CD4-positive, CD25-positive, alpha-beta regulatory T cell (primary cell): ENCODE data around the gene HSF5. TPM values are rescaled to one million over a fixed set of nuclear protein-coding genes. Genes with fewer than 3 reads are reported as not detected.

Experiments
- ATAC-seq, 2 donors: fragments of 150-1000 bp; cut with Tn5 transposase; one replicate each; pipeline ENCODE4 v1.10.0; 2021; ENCODE audit warnings: low read depth in 2 of 2, moderate number of reproducible peaks in 2 of 2, moderate library complexity in 1 of 2
- DNase-seq, 3 donors: peaks; one replicate each; pipeline versions ENCODE4 v3.0.0 to v3.0.0-alpha.2; 2012 to 2022; ENCODE audit warnings: mixed read lengths in 1 of 3
- H3K27ac ChIP-seq: one replicate; pipeline ENCODE4 v1.7.0; 2013; ENCODE audit warnings: mild to moderate bottlenecking, low read length; ENCODE audit not compliant: insufficient read depth, poor library complexity, severe bottlenecking
- H3K27me3 ChIP-seq: one replicate; pipeline ENCODE4 v1.7.0; 2013; ENCODE audit warnings: low read length; ENCODE audit not compliant: control insufficient read depth, insufficient read depth
- H3K36me3 ChIP-seq: one replicate; pipeline ENCODE4 v1.7.0; 2013; ENCODE audit warnings: mild to moderate bottlenecking, low read length, moderate library complexity; ENCODE audit not compliant: control insufficient read depth, insufficient read depth
- H3K4me1 ChIP-seq: 2 replicates; pipeline ENCODE4 v1.7.0; 2013; ENCODE audit warnings: mild to moderate bottlenecking, low read length; ENCODE audit not compliant: insufficient read depth, control insufficient read depth, poor library complexity, severe bottlenecking
- H3K4me3 ChIP-seq: one replicate; pipeline ENCODE4 v1.7.0; 2013; ENCODE audit warnings: low read depth, mild to moderate bottlenecking, low read length, moderate library complexity
- H3K9me3 ChIP-seq, 2 experiments: 1 replicate in 1 of 2; 2 replicates in 1 of 2; pipeline ENCODE4 v1.7.0; 2013; ENCODE audit warnings: low read length in 2 of 2, mild to moderate bottlenecking in 1 of 2, moderate library complexity in 1 of 2; ENCODE audit not compliant: control insufficient read depth in 2 of 2
- H3K27ac Mint-ChIP-seq, 3 donors: one replicate each; pipeline ENCODE4 v1.8.0; 2020 to 2022; ENCODE audit warnings: mild to moderate bottlenecking in 3 of 3, mixed read lengths in 3 of 3, moderate library complexity in 2 of 3
- H3K27me3 Mint-ChIP-seq: one replicate; pipeline ENCODE4 v1.8.0; 2022; ENCODE audit warnings: mild to moderate bottlenecking, mixed read lengths
- H3K36me3 Mint-ChIP-seq: one replicate; pipeline ENCODE4 v1.8.0; 2020; ENCODE audit warnings: mixed read lengths
- H3K4me1 Mint-ChIP-seq, 4 donors: one replicate each; pipeline ENCODE4 v1.8.0; 2020 to 2022; ENCODE audit warnings: mixed read lengths in 4 of 4, mild to moderate bottlenecking in 1 of 4
- H3K4me3 Mint-ChIP-seq, 4 donors: one replicate each; pipeline ENCODE4 v1.8.0; 2020 to 2022; ENCODE audit warnings: mild to moderate bottlenecking in 4 of 4, mixed read lengths in 4 of 4, moderate library complexity in 3 of 4
- H3K9me3 Mint-ChIP-seq, 7 donors: one replicate each; pipeline ENCODE4 v1.8.0; 2020 to 2022; ENCODE audit warnings: mixed read lengths in 7 of 7, mild to moderate bottlenecking in 3 of 7, moderate library complexity in 2 of 7
- polyA plus RNA-seq, 4 donors: library from polyadenylated mRNA; unstranded; fragments of 300-500 nt; fragmentation: Illumina TruSeq; gene quantifications; one replicate each; pipeline ENCODE4 v1.2.3, GENCODE V29; 2021
- total RNA-seq: library from RNA; stranded (reverse); gene quantifications from one replicate; pipeline ENCODE4 v1.2.3, GENCODE V29; 2022

HSF5 gene
- total and polyA plus RNA-seq, 5 donors from 2014 or later: 0.83 to 3.0 (median 1.4) TPM

DNA sequence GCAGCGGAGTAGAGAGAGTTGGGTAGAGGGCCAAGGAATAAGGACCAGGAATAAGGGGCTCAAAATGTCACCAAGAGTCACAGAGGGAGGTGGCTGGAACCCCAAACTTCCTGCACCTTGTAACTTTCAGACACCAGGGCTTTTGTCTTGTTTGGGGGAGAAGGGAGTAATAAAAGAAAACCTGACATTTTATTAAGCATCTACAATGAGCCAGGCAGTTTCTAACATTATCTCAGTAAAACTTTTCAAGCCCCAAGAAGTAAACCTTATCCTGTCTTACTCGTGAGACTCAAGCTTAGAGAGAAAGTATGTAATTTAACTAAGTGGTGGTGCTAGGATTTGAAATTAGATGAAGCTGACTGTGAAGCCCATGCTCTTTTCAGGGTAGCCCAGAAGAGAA, 27.1 kb upstream of the HSF5 start:
- H3K4me3 ChIP-seq: peak overlapping the region; percentile 21
- peaks cover 17% of the 10 kb centered on the region for H3K36me3 Mint-ChIP-seq
- H3K27me3 ChIP-seq: no peaks in the 10 kb centered on the region
- H3K27ac ChIP-seq: peak overlapping the region; percentile 35
- no peak for DNase-seq
- H3K27me3 Mint-ChIP-seq: no peaks in the 10 kb centered on the region
- peaks cover 26 to 67% (median 42%) of the 10 kb centered on the region in 4 donors for H3K4me1 Mint-ChIP-seq
- H3K27ac Mint-ChIP-seq: peak overlapping the region in 2 of 3 donors; percentile 69 to 94
- peak overlapping the region; percentile 82 to 96 (median 89) for H3K4me3 Mint-ChIP-seq
- no peak for ATAC-seq
- peaks cover 42% of the 10 kb centered on the region for H3K4me1 ChIP-seq
- H3K9me3 ChIP-seq: no peaks in the 10 kb centered on the region
- peaks cover 18% of the 10 kb centered on the region for H3K36me3 ChIP-seq
- no peaks in the 10 kb centered on the region for H3K9me3 Mint-ChIP-seq

DNA sequence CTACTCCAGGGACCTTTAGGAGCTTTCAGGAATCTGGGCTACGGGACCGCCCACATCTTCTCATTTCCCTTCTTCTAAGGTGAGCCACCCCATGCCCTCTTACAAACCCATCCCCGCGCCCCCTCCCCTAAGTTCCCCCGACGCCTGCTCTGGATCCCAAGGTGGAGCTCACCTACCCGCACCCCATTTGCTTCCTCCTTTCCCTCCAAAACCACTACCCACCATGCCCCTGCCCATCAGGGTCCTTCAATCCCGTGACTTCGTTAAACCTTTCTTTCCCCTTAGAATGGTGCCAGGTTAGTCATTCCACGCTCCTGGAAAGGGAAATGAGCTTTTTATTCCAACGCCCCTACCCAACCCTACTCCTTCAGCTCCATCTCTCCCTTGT, 26.6 kb upstream of the HSF5 start:
- peaks cover 23% of the 10 kb centered on the region for H3K36me3 Mint-ChIP-seq
- peak overlapping the region; percentile 21 for H3K4me3 ChIP-seq
- peaks cover 23% of the 10 kb centered on the region for H3K36me3 ChIP-seq
- ATAC-seq (no peak), DNase-seq (no peak)
- H3K27ac ChIP-seq: peak overlapping the region; percentile 35
- peaks cover 38% of the 10 kb centered on the region for H3K4me1 ChIP-seq
- peaks cover 27 to 67% (median 47%) of the 10 kb centered on the region in 4 donors for H3K4me1 Mint-ChIP-seq
- no peaks in the 10 kb centered on the region for H3K27me3 ChIP-seq
- H3K4me3 Mint-ChIP-seq: peak overlapping the region; percentile 82 to 96 (median 89)
- no peaks in the 10 kb centered on the region for H3K27me3 Mint-ChIP-seq
- H3K9me3 ChIP-seq: no peaks in the 10 kb centered on the region
- peak overlapping the region; percentile 45 to 94 (median 57) for H3K27ac Mint-ChIP-seq
- H3K9me3 Mint-ChIP-seq: no peaks in the 10 kb centered on the region

DNA sequence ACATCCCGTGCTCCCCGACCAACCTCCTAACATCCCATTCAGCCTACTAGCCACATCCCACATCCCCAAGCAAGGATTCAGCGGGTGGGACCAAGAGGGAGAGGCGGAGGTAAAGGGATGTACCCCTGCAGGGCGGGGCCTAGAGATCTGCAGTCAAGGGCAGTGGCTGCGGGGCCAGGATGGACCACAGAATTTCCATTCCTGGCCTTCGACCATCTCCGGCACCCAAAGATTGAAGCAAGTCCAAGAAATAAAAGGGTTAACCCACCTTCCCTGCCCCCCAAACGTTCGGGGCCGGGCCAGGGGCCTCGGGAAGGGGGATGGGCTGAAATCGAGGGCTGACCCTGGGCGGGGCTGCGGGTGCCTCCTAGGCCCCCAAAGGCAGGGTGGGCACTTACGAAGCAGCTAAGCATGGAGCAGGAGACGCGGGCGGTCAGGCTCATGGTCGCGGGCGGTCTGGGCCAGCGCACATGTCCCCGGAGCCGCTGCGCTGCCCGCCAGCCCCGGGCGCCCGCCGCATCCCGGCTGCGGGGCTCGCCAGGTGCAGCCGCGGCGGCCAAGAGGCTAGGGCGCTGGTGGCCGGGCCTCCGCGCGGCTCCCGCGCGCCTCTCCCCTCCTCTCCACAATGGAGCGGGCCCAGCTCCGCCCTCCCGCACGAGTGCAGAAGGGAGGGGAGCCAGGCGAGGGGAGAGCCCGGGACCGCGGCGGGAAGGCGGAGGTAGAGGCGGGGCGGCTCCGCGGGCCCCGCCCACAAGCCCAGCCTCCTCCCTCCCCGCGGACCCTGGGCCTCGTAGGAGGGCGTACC, 26.0 kb upstream of the HSF5 start, which contains the start of gene MTMR4:
Gene MTMR4, minus strand, starts transcription at position 674 of the 805 bp plus-strand sequence. Its CDS starts 231 bp downstream, at position 443.
- peaks cover 37% of the 10 kb centered on the region for H3K4me1 ChIP-seq
- peaks cover 28% of the 10 kb centered on the region for H3K36me3 ChIP-seq
- Mint-ChIP-seq H3K9me3 (no peaks in the 10 kb centered on the region), H3K4me3 (peak within 1 kb of the TSS; percentile 91 to 96 (median 95)), H3K27ac (peak within 1 kb of the TSS; percentile 45 to 94 (median 79)), H3K4me1 (peaks cover 27 to 69% (median 50%) of the 10 kb centered on the region in 4 donors), H3K27me3 (no peaks in the 10 kb centered on the region), H3K36me3 (peaks cover 27% of the 10 kb centered on the region)
- ATAC-seq (no peak), DNase-seq (peak; percentile 57 to 76 (median 75))
- no peaks in the 10 kb centered on the region for H3K9me3 ChIP-seq
- H3K27ac ChIP-seq: peak within 1 kb of the TSS; percentile 35
- H3K27me3 ChIP-seq: no peaks in the 10 kb centered on the region
- H3K4me3 ChIP-seq: peak within 1 kb of the TSS; percentile 69

DNA sequence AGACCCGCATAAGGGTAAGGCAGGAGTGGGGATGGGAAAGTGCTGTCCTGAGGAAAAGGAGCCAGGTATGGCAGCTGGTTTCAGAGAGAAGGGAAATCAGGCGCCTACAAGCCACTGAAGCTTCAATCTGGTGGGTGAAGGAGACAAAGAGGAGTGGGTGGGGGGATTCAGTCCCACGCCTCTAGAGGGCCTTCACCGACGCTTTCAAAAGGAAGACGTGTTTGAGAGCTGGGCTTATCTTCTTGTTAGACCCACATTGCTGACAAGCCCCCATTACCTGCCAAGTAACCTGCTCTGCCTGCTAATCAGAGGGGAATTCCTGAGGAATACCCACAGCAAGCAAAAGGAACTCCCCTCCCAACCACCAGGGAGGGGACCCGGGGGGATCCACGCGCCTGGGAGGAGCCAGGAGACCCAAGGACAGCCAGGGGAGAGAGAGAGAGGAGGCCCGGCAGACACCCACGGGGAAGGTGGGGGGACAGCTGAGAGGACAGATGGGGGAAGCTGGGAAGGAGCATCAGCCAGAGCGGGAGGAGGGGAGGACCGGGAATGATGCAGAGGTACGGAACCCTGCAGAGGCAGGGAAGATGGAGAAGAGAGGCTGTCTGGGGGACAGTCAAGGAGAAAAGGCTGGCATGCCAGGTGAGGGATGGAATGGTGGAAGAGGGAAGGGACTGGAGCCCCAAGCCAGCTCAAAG, 25.2 kb upstream of the HSF5 start:
- H3K4me1 Mint-ChIP-seq: peaks cover 27 to 61% (median 44%) of the 10 kb centered on the region in 4 donors
- peaks cover 32% of the 10 kb centered on the region for H3K36me3 Mint-ChIP-seq
- Histone ChIP-seq H3K36me3 (peaks cover 35% of the 10 kb centered on the region), H3K4me3 (peak overlapping the region; percentile 69), H3K9me3 (no peaks in the 10 kb centered on the region), H3K27ac (no peak overlapping the region), H3K4me1 (peaks cover 32% of the 10 kb centered on the region), H3K27me3 (no peaks in the 10 kb centered on the region)
- ATAC-seq: no peak
- no peaks in the 10 kb centered on the region for H3K27me3 Mint-ChIP-seq
- peak overlapping the region; percentile 87 to 95 (median 93) for H3K4me3 Mint-ChIP-seq
- no peaks in the 10 kb centered on the region for H3K9me3 Mint-ChIP-seq
- H3K27ac Mint-ChIP-seq: peak overlapping the region in 2 of 3 donors; percentile 75 to 84
- DNase-seq: no peak

DNA sequence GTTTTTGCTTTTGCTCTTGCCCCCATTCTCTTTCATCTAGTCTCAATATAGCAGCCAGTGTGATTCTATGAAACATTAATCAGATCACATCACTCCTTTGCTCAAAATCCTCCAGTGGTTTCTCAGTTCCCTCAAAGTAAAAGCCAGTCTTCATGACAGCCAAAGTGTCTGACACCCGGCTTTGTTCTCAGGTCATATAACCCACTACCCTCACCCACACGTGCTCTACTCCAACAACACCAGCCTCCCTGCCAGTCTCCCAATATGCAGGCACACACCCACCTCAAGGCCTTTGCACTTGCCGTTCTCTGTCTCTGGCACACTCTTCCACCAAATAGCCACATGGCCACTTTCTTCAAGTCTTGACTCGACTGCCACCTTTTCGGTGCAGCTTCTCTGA, 21.9 kb upstream of the HSF5 start:
- H3K36me3 Mint-ChIP-seq: peaks cover 50% of the 10 kb centered on the region
- Histone ChIP-seq H3K4me1 (peaks cover 20% of the 10 kb centered on the region), H3K27me3 (no peaks in the 10 kb centered on the region), H3K27ac (no peak overlapping the region), H3K9me3 (no peaks in the 10 kb centered on the region), H3K4me3 (no peak overlapping the region), H3K36me3 (peaks cover 63% of the 10 kb centered on the region)
- peak overlapping the region in 2 of 3 donors; percentile 12 to 28 for H3K27ac Mint-ChIP-seq
- H3K4me3 Mint-ChIP-seq: no peak overlapping the region
- no peaks in the 10 kb centered on the region for H3K9me3 Mint-ChIP-seq
- no peak for ATAC-seq
- H3K27me3 Mint-ChIP-seq: no peaks in the 10 kb centered on the region
- DNase-seq: no peak
- H3K4me1 Mint-ChIP-seq: peaks cover 17 to 42% (median 27%) of the 10 kb centered on the region in 4 donors

DNA sequence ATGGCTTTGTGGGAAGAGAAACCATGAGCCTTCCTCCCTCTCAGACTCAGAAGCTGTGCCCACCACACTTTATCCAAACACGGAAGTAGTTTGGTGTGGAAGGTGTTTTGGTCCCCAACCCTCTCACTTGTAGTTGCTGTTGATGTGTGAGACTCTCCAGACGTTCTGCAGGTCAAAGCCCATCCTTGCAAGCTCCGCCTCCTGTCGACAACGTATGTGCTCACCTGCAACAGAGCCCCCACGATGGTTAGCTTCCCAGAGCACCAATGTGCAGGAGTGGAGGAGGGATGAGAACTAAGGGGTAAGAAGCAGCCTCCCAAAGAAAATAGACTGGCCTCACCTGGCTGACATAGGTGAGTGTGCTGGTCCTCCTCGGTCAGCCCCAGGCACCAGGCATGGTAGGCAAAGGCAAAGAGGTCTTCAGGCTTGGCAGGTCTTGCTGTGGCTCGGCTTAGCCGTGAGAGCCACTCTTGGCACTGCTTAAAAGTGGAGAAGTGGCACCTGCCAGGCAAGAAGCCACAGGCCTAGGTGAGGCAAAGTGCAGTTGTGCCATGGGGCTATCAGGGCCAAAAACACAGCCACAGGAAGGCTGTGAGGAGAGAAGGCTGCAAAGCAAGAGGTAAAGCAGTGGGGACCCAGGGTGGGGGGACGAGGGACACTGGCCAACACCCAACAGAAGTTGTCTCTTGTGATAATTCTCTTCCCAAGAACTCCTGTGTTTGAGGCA, 20.3 kb upstream of the HSF5 start:
- H3K4me1 ChIP-seq: peaks cover 8% of the 10 kb centered on the region
- peaks cover 15 to 37% (median 23%) of the 10 kb centered on the region in 4 donors for H3K4me1 Mint-ChIP-seq
- H3K9me3 Mint-ChIP-seq: no peaks in the 10 kb centered on the region
- no peaks in the 10 kb centered on the region for H3K27me3 ChIP-seq
- peaks cover 79% of the 10 kb centered on the region for H3K36me3 ChIP-seq
- no peak overlapping the region for H3K27ac ChIP-seq
- ATAC-seq: peak in 1 of 2 donors; percentile 28
- DNase-seq: no peak
- H3K9me3 ChIP-seq: no peaks in the 10 kb centered on the region
- no peak overlapping the region for H3K4me3 ChIP-seq
- peaks cover 61% of the 10 kb centered on the region for H3K36me3 Mint-ChIP-seq
- H3K4me3 Mint-ChIP-seq: no peak overlapping the region
- H3K27ac Mint-ChIP-seq: no peak overlapping the region
- no peaks in the 10 kb centered on the region for H3K27me3 Mint-ChIP-seq

DNA sequence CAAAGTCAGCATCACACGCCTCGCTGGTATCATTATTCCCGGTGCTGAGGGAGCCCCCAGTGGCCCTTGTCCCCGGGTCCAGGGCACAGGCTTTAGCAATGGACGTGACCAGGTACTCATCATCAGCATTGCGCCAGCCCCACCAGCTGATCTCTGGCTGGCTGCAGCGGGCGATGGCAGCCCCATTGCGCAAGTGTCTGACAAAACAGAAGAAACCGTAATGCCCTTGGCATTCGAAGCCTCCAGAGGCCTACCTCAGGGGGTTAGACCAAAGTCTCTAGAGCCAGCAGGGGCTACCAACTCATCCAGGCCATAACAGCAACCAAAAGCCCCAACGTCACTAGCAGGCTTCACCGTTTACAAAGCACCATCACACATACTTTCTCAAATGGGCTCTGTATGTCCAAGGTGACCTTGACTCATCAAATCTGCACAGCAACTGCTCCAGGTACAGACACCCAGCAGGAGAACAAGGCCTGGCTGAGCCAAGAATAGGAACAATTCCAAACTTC, 19.0 kb upstream of the HSF5 start:
- H3K27ac ChIP-seq: no peak overlapping the region

More for the DNA sequence above, 19.0 kb upstream of the HSF5 start:
- Mint-ChIP-seq H3K36me3 (peaks cover 67% of the 10 kb centered on the region), H3K9me3 (no peaks in the 10 kb centered on the region), H3K4me1 (peaks cover 10 to 23% (median 14%) of the 10 kb centered on the region in 4 donors), H3K27ac (no peak overlapping the region), H3K27me3 (no peaks in the 10 kb centered on the region), H3K4me3 (no peak overlapping the region)
- Histone ChIP-seq H3K27me3 (no peaks in the 10 kb centered on the region), H3K4me1 (no peaks in the 10 kb centered on the region), H3K4me3 (no peak overlapping the region), H3K9me3 (no peaks in the 10 kb centered on the region), H3K36me3 (peaks cover 88% of the 10 kb centered on the region)
- no peak for ATAC-seq
- DNase-seq: no peak
